NB4 (cell line): Measurements from ENCODE around the gene RNF17.

Experiments used
- TF ChIP-seq, protein P1 (sequence below): IDR thresholded peaks from one replicate; pipeline ENCODE4 v1.5.1; 2012; ENCODE audit warnings: low read depth, low read length
- TF ChIP-seq, protein P2 (sequence below): IDR thresholded peaks from 2 replicates; pipeline ENCODE4 v1.6.1; 2011; ENCODE audit warnings: low read depth, low read length

DNA sequence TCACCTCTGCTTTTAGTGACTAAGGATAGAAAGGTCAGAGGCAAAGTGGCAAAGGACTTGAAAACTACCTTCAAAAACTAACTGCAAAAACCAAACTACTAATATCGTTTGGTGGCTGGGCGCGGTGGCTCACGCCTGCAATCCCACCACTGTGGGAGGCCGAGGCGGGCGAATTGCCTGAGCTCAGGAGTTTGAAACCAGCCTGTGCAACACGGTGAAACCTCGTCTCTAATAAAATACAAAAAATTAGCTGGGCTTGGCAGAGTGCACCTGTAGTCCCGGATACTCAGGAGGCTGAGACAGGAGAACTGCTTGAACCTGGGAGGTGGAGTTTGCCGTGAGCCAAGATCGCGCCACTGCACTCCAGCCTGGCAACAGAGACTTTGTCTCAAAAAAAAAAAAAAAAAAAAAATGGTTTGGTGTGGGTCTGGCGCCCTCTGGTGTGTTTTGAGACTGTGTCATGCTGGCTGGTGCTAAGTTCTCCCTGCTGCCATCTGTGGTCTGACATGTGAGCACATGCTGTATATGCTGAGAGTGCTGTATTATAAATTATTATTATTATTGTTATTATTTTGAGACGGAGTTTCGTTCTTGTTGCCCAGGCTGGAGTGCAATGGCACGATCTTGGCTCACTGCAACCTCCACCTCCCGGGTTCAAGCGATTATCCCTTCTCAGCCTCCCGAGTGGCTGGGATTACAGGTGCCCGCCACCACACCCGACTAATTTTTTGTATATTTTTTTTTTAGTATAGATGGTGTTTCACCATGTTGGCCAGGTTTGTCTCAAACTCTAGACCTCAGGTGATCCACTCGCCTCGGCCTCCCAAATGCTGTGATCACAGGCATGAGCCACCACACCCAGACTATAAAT is 36.0 kb upstream of the RNF17 start:
- TF ChIP-seq, protein P1, sequence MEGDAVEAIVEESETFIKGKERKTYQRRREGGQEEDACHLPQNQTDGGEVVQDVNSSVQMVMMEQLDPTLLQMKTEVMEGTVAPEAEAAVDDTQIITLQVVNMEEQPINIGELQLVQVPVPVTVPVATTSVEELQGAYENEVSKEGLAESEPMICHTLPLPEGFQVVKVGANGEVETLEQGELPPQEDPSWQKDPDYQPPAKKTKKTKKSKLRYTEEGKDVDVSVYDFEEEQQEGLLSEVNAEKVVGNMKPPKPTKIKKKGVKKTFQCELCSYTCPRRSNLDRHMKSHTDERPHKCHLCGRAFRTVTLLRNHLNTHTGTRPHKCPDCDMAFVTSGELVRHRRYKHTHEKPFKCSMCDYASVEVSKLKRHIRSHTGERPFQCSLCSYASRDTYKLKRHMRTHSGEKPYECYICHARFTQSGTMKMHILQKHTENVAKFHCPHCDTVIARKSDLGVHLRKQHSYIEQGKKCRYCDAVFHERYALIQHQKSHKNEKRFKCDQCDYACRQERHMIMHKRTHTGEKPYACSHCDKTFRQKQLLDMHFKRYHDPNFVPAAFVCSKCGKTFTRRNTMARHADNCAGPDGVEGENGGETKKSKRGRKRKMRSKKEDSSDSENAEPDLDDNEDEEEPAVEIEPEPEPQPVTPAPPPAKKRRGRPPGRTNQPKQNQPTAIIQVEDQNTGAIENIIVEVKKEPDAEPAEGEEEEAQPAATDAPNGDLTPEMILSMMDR = peak; percentile 89
- TF ChIP-seq, protein P2, sequence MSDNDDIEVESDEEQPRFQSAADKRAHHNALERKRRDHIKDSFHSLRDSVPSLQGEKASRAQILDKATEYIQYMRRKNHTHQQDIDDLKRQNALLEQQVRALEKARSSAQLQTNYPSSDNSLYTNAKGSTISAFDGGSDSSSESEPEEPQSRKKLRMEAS = peak; percentile 94
